Testis (tissue), 3 donors: ENCODE measurements around the gene PTPN6. TPM values are rescaled to one million over a fixed set of nuclear protein-coding genes. Genes with fewer than 3 reads are reported as not detected.
A peak's percentile ranks its signal among the peaks of the same experiment; 100 is the strongest.

ENCODE experiments used
- DNase-seq: peaks from one replicate; pipeline ENCODE4 v3.0.0-alpha.2; 2019
- H3K27ac ChIP-seq, 2 donors: fragments of 200-600 bp; sonication (generic); one replicate each; pipeline ENCODE4 v1.5.1; 2019
- H3K27me3 ChIP-seq: fragments of 200-600 bp; sonication (generic); one replicate; pipeline ENCODE4 v1.5.1; 2019
- H3K36me3 ChIP-seq: fragments of 200-600 bp; sonication (generic); one replicate; pipeline ENCODE4 v1.5.1; 2017; ENCODE audit warnings: low read depth; ENCODE audit errors: missing control alignments
- H3K4me1 ChIP-seq: fragments of 200-600 bp; sonication (generic); one replicate; pipeline ENCODE4 v1.5.1; 2019
- H3K4me3 ChIP-seq, 2 donors: fragments of 200-600 bp; sonication (generic); one replicate each; pipeline ENCODE4 v1.5.1; 2017 to 2019
- H3K9me3 ChIP-seq: fragments of 200-600 bp; sonication (generic); one replicate; pipeline ENCODE4 v1.5.1; 2017
- CTCF ChIP-seq, 3 experiments: fragments of 450-650 bp in 2 of 3; fragments of 200-600 bp in 1 of 3; sonication (generic) in 1 of 3; IDR thresholded peaks; one replicate each; pipeline ENCODE4 v1.5.1; 2016 to 2019; ENCODE audit warnings: antibody characterized with exemption in 3 of 3, mild to moderate bottlenecking in 2 of 3, moderate library complexity in 1 of 3
- POLR2A ChIP-seq: fragments of 450-650 bp; IDR thresholded peaks from one replicate; pipeline ENCODE4 v1.6.1; 2017; ENCODE audit warnings: antibody characterized with exemption, mild to moderate bottlenecking, moderate library complexity
- WGBS, 2 donors: methylation state at CpG; one replicate each; pipeline ENCODE4 v1.1.5; 2018; 5-methylcytosine and 5-hydroxymethylcytosine counted together
- intact Hi-C: fragments of 100-400 bp; cut with DNase I; formaldehyde crosslinking; loops from one replicate; pipeline ENCODE4 v1.15.1; 2023; ENCODE audit warnings: low total_unique reads
- polyA plus RNA-seq: library from polyadenylated mRNA; stranded (reverse); fragments of 350-450 nt; fragmentation: Illumina TruSeq; extraction: RNeasy Lipid Tissue Mini Kit (QIAGEN cat#74804); gene quantifications from one replicate; pipeline ENCODE4 v1.2.3, GENCODE V29; 2014; ENCODE audit warnings: low read depth, low replicate concordance; ENCODE audit not compliant: insufficient read depth
- total RNA-seq, 2 donors: library from RNA; depleted of rRNA; stranded (reverse); fragments of >200 nt; gene quantifications; one replicate each; pipeline ENCODE4 v1.2.3, GENCODE V29; 2016

Gene PTPN6
- total and polyA plus RNA-seq, 3 donors from 2014 or later: 3.7 to 19.1 (median 9.1) TPM

GRCh38 chr12:6935371-6936193 is 15.6 kb upstream of the PTPN6 start:
- Histone ChIP-seq H3K4me3 (no peak overlapping the region), H3K4me1 (peaks cover 33% of the 10 kb centered on the region), H3K9me3 (no peaks in the 10 kb centered on the region), H3K36me3 (no peaks in the 10 kb centered on the region), H3K27me3 (no peaks in the 10 kb centered on the region), H3K27ac (no peak overlapping the region)
- TF ChIP-seq POLR2A (no peak), CTCF (IDR thresholded peaks at IDR 0.05) (no peak)
- WGBS, 2 donors: 64 to 69% methylated on average over 14 of the region's 14 CpGs
- intact Hi-C loops: no loop called here
- no peak for DNase-seq

GRCh38 chr12:6936194-6936635 is 14.9 kb upstream of the PTPN6 start:
- H3K27ac ChIP-seq: peak overlapping the region in 1 of 2 donors; percentile 88
- TF ChIP-seq POLR2A (no peak), CTCF (IDR thresholded peaks at IDR 0.05) (no peak)
- no peaks in the 10 kb centered on the region for H3K36me3 ChIP-seq
- intact Hi-C loops: no loop called here
- no peak overlapping the region for H3K4me3 ChIP-seq
- 77 to 80% methylated on average over 3 of the region's 3 CpGs for WGBS, 2 donors
- no peaks in the 10 kb centered on the region for H3K27me3 ChIP-seq
- H3K9me3 ChIP-seq: no peaks in the 10 kb centered on the region
- H3K4me1 ChIP-seq: peaks cover 33% of the 10 kb centered on the region
- DNase-seq: no peak

- H3K4me3 ChIP-seq: peak overlapping the region; percentile 70 to 79
- peaks cover 33% of the 10 kb centered on the region for H3K4me1 ChIP-seq
- TF ChIP-seq POLR2A (no peak), CTCF (IDR thresholded peaks at IDR 0.05) (no peak)
- WGBS, 2 donors: 20 to 24% methylated on average over 26 to 36 of the region's 36 CpGs
- H3K27me3 ChIP-seq: no peaks in the 10 kb centered on the region
- intact Hi-C loops: no loop called here
- no peak for DNase-seq
- no peaks in the 10 kb centered on the region for H3K9me3 ChIP-seq
- no peaks in the 10 kb centered on the region for H3K36me3 ChIP-seq
- peak overlapping the region; percentile 88 to 94 for H3K27ac ChIP-seq
These were observed 14.3 kb upstream of the PTPN6 start for GRCh38 chr12:6936636-6937480.

GRCh38 chr12:6937481-6938352 is 13.4 kb upstream of the PTPN6 start:
- Histone ChIP-seq H3K9me3 (no peaks in the 10 kb centered on the region), H3K27ac (peak overlapping the region; percentile 88 to 94), H3K4me3 (peak overlapping the region; percentile 70 to 79), H3K27me3 (no peaks in the 10 kb centered on the region), H3K4me1 (peaks cover 30% of the 10 kb centered on the region), H3K36me3 (no peaks in the 10 kb centered on the region)
- peak; percentile 96 for DNase-seq
- intact Hi-C loops: no loop called here
- 0% methylated on average over 2 to 80 of the region's 80 CpGs for WGBS, 2 donors
- peak; percentile 25 for TF ChIP-seq POLR2A
- TF ChIP-seq CTCF (IDR thresholded peaks at IDR 0.05): peak; percentile 94 to 99 (median 95)
